22Rv1 (cell line): ENCODE data around the gene ZEB2.

ENCODE experiments used
- H3K27ac ChIP-seq: fragments of 450-650 bp; 2 replicates; pipeline ENCODE4 v1.5.1; 2017
- ZFX ChIP-seq: fragments of 450-650 bp; IDR thresholded peaks from 2 replicates; pipeline ENCODE4 v1.6.1; 2017; ENCODE audit warnings: antibody characterized with exemption, borderline replicate concordance
- TF ChIP-seq, protein P1 (sequence below): fragments of 450-650 bp; IDR thresholded peaks from 2 replicates; pipeline ENCODE4 v1.5.1; 2017; ENCODE audit warnings: mild to moderate bottlenecking

ZEB2 gene

DNA sequence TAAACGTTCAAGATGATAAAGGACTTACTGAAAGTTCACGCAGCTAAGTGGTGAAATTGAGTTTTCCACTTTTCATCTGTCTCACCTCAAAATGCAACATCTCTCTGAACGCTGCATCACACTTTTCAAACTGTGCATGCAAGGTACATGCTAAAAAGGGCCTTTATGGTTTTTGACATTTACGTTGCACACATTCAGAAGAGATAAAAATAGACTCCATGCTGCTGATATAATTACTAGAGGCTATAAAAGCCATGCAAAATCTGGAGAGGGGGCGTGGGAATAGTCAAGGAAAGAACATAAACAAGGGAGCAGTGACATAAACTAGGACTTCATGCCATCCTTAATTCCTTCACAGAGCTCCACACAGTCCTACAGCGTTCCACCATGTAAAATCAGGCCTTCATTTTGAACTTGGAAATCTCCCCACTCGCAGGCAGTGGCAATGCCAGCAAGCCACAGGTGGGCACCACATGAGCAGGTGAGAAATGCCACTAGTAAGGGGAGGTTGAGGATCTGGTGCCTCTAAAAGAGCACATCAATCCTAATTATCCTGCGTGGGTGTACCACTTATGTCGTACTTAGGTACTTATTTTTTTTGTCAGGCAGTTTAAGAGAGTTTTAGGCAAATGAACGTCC is 71.4 kb downstream of the ZEB2 start:
- H3K27ac ChIP-seq = no peak overlapping the region
- TF ChIP-seq, protein P1, sequence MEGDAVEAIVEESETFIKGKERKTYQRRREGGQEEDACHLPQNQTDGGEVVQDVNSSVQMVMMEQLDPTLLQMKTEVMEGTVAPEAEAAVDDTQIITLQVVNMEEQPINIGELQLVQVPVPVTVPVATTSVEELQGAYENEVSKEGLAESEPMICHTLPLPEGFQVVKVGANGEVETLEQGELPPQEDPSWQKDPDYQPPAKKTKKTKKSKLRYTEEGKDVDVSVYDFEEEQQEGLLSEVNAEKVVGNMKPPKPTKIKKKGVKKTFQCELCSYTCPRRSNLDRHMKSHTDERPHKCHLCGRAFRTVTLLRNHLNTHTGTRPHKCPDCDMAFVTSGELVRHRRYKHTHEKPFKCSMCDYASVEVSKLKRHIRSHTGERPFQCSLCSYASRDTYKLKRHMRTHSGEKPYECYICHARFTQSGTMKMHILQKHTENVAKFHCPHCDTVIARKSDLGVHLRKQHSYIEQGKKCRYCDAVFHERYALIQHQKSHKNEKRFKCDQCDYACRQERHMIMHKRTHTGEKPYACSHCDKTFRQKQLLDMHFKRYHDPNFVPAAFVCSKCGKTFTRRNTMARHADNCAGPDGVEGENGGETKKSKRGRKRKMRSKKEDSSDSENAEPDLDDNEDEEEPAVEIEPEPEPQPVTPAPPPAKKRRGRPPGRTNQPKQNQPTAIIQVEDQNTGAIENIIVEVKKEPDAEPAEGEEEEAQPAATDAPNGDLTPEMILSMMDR = no peak
- TF ChIP-seq ZFX = no peak

DNA sequence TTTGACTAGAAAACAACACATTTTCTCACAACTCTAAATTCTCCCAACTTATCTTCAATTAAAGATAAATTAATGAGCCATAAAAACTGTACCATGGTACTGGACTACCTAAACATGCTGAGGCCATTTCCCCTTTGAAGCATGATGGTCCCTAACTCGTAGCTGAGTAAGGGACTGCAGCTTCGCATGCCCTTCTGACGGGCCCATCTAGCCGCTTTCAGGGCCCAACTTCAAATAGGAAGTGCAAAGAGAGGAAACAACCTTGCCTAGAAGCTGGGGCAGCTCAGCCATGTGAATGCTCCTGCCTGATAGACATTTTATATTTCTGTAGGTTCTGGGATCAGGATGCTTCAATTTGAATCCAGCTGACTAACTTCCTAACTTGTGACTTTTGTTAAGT is 72.4 kb downstream of the ZEB2 start:
- no peak overlapping the region for H3K27ac ChIP-seq
- no peak for TF ChIP-seq ZFX
- TF ChIP-seq, protein P1 = no peak

DNA sequence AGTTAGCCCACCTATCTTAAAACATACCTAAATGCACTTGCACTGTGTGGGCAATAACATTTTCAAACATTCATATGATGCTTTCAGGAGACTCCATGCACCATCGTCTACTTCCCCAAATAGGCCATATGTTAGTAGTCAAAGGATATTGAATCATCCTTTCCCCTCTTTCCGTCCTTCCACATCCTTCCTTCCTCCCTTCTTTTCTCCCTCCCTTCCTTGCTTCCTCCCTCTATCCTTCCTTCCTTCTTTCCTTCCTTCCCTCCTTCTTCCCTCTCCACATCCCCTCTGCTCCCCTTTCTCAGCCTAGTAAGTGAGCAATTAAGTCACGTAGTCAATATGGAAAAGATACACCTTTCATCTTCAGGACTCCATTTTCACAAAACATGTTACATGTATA is 73.8 kb downstream of the ZEB2 start:
- TF ChIP-seq ZFX = no peak
- TF ChIP-seq, protein P1 = no peak
- H3K27ac ChIP-seq = no peak overlapping the region

DNA sequence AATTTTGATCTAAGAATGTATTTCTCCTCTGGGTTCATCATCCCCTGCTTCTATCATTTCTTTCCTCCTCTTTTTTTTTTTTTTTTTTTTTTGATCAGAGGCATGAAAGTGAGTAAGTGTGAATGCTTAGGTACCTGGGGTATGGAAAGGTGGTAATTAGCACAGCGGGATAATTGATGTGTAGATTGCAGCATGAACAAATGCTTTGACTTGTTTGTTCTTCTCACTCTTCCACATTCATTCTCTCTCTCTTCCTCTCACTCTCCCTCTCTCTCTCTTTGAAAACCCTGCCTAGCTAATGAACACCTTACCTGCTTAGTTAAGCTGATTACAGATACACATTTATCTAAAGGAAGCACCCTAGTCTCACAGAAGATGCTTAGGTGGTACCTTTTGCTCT is 74.7 kb downstream of the ZEB2 start:
- no peak for TF ChIP-seq ZFX
- TF ChIP-seq, protein P1 = no peak
- no peak overlapping the region for H3K27ac ChIP-seq

DNA sequence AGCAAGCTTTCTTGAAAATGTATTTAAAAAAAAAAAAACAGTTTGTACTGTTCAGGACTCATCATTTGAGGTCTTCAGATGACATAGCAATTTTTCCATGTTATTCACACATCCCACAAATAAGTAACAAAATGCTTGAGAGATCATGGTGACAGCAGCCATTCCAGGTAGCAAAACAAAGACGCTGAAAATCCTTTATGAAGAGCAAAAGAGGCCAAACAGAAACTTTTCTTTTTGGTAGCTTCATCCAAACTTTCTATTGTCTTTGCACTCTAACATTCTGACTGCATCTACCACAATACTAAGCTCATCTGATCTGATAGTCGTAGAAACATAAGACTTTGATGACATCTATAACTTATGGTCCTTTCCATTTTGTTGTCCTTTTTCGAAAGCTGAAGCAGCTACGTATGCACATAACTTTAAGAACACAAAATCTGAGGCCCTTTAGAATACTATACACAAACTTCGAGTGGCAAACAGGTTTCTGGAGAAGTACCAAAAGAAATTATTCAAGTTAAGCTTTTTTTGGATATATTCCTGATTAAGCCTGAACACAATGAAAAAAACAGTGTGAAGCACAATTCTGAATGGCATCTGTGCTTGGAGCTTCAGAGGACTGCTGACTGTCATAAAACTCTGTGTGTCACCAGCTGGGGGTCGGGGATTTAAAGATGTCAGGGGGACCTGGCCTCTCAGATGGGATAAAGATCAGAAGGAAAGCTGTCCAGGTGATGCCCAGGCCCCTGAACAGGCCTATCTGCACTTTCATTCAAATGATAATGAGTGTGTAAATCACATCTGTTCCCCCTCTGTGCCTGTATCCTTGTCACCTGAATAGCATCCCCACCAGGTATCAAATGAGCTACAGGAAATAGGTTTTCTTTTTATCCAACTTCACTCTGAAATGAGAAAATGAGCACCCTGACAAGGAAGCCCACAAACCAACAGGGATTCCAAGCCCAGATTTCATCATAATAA is 75.8 kb downstream of the ZEB2 start:
- TF ChIP-seq, protein P1 = no peak
- no peak for TF ChIP-seq ZFX
- H3K27ac ChIP-seq = no peak overlapping the region

DNA sequence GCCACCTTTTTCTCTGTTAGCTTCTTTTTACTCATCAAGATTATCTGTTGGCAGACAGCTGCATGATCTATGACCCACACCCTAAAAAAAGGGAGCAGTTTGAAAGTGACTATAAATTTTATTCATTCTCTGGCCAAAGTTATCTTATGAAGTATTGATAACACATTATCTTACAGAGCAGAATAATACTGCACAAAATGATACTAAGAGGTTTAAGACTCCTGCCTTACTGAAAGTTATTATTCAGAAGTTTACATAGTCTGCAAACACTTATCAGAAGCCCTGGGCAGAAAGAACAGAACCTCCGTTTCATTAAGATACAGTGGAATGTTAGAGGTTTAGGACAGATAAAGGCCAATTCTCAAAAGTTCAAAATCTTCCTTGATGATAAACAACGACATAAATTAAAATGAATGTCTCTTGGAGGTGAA is 78.2 kb downstream of the ZEB2 start:
- TF ChIP-seq, protein P1 = no peak
- TF ChIP-seq ZFX = no peak

DNA sequence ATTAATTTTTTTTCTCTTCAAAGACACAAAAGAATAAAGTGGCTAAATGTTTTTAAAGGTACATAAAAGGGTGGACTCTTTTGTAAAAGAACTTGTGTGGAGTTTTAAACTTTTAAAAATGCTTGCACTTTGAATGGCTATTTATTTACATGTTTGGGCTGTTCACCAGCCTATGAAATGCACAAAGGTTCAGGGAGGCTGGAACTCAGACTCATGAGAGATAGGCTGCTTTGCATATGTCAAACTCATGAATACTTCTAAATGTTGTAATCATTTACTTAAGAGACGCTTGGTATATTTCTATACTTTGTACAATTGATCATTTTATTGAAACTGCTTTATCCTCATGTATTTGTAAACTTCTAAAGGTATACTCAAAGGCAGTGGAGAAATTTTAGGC is 79.9 kb downstream of the ZEB2 start:
- TF ChIP-seq ZFX = no peak
- TF ChIP-seq, protein P1 = no peak
- no peak overlapping the region for H3K27ac ChIP-seq

More for the DNA sequence above, 78.2 kb downstream of the ZEB2 start:
- H3K27ac ChIP-seq = no peak overlapping the region
